HK-2 (cell line): ENCODE measurements around the gene HMGXB4.
A peak's percentile ranks its signal among the peaks of the same experiment; 100 is the strongest.

Experiments used
- DNase-seq: peaks from one replicate; pipeline ENCODE4 v3.0.0-alpha.2; 2018; ENCODE audit not compliant: unreplicated experiment

The HMGXB4 gene

DNA sequence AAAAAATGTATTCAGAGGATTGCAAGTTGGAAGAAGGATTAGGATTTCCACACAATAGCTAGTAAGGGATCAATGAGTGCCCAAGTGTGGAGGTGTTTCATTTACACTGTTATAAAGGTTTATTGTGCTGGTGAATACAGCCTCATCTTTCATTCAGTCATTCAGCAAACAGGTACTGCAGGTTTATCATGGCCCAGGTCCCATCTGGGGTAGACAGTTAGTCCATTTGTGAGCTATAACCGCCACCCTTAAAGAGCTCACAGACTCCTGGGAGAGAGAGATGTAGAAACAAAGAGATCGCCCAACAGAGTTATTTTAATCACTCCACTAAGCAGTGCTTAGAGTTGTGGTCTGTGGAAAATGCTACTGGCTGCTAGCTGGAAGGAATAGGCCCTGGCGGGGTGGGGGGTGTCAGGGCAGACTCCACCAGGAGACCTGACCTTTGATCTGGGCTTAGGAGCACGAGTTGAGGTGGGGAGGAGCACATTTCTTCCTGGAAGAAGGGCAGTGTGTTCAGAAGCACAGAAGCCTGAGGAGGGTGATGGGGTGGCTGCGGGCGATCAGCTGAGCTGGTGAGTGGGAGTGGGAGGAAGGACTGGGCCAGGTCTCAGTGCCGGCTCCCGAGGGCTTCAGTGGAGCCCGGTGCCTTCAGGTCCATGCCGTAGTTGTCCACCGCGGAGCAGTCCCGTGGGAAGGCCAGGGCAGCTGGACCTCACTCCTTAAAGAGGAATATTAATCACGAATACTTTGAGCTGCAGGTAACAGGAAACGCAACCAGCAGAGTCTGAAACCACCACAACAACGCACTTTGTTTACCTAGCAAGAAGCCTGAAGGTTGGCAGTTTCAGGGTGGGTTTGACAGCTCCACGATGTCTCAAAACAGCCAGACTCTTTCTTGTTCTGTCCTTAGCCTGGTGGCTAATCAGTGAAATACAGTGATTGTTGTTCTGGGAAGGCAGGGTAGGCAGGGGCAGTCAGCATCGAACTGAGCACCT is 53.6 kb downstream of the HMGXB4 start:
- no peak for DNase-seq

DNA sequence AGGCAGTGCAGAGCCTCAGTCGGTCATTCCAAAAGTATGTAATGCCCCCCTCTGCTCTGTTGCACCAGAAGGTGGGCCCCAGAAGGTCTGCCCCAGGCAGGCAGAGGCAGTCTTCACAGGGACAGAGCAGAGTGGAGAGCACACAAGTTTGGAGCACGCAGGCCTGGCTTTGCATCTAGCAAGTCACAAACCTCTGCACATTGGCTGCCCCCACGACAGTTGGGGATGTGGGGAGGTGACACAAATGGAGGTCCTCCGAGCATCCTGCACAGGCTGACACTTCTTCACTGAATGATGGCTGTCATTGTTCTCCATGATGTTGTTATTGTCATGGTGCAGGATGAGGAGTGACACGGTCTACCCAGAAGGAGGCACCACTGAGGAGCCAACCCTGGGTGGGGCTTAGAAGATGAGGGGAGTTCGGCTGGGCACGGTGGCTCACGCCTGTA is 54.3 kb downstream of the HMGXB4 start:
- DNase-seq, result no peak

DNA sequence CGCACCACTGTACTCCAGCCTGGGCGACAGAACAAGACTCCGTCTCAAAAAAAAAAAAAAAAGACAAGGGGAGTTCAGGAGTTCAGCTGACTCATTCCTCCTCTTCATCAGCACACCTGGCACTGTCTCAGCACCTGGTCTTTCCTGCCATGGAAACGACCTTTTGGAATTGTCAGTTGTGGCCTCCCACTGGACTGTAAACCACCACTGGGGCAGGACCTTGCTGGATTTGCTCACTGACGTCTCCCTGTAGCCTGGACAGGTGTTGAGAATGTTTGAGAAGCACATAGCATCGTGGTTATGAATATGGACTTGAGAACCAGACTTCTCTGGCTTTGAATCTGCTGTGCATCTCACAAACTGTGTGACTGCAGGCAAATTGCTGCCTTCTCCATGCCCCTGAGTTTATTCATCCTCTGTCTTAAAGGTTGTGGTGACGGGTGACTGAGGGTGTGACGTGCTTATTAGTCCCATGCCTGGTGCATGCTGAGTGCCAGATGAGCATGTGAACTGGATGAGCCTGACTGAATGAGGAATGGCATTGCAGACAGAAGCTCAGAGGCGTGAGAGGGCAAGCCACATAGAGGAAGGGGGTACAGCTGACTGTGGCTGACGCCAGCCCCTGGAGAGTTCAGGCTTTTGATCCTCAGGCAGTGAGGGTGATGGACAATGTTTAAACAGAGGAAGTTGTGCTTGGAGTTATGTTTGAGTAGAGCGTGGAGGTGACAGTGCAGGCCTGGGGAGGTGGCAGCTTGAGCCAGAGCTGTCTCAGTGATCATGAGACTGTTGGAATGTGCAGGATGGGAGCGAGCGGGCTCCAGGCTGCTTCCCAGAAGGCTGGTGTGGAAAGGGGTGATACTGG is 55.1 kb downstream of the HMGXB4 start:
- peak; percentile 25 for DNase-seq

DNA sequence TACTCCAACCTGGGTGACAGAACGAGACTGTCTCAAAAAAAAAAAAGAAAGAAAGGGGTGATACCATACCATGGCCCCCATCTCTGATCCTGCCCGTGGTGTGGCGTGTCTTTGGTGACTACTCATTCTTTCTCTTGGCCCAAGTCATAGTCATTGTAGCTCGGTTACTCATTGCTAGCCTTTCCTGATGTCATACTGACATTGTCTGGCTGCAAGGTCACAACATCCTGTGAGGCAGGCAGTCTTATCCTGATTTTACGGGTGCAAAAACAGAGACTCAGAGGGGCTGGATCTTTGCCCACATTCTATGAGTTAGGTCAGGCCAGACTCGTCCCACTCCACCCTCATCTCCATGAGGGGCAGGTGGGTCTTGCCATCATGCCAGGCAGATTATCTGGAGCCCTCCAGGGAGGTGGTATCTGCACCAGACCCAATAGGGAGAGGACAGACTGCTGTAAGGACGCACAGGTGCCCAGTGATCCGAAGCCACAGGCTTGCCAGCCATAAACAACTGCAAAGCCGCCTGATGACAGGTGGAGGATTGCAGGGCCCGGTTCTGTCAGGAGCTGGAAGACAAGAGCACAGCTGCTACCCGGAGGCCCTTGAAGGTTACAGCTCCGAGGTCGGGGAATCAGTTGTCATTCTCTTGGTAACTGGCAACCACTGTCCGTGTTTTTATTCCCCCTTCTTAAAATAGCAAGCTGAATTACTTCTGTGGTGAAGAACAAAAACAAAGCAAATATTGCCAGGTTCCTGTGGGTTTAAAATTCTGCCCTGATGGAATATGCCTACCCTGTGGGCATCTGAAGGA is 56.2 kb downstream of the HMGXB4 start:
- DNase-seq, result peak; percentile 43

DNA sequence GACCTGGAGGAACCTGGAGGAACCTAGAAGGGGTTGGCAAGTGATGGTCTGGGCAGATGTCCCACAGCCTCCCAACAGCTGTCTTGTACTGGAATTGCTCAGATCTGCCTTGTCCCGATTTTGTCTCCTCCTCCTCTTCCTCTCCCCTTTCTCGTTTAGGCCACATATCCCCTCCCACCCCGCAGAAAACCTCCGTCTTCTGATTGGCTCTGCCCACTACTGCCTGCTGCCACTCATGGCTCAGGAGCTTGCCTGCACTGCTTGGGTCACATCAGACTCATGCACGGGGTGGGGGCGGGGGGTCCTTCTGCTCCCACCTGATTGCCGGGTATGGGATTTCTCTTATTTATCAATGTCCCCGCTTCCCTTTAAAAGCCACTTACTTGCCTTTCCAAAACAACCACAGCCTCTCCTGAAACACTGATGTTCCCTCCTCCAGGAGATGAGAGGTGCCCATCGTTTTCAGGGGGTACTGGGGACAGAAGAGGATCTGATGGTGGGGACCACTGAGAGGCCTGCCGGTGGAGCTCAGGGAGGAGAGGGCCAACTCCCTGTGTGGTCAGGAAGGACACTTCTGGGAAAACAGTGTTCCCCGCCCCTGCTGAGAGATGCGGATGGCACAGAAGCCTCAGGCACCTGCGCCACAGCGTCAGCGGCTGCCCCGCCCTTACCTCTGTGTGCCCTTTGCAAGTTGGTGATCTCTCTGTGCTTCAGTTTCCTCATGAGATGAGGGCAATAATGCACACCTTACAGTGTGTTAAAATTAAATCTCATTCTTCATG is 57.1 kb downstream of the HMGXB4 start:
- no peak for DNase-seq

DNA sequence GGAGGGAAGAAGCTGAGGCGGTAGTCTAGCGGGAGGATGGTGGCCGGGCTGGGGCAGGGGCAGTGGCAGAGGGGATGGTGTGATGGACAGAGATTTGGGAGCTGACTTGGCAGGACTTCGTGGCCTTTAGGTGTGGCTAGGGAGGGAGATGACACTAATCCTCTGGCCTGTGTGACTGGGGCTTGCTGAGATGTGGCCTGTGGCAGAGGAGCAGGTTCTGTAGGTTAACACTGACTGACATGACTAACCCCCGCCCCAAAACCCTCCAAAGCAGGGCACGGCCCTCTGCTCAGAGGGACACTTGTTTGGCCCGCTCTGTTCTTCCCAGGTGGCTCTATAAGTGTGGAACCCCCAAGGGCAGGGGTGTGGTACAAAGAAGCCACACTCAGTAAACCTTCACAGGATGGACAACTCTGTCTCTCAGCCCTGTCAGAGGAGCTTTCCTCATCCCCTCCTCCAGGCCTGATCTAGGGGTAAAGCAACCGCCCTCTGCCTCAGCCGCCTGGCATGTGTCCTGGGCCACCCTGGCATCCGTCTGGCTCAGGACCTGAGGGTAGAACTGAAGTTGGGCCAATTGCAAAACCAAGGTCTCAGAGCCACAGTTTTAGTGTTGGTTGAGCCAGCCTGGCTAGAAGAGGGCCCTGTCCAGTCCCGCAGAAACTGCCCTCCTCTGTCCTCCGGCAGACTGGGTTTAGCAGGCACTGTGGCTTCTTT is 58.0 kb downstream of the HMGXB4 start:
- no peak for DNase-seq

DNA sequence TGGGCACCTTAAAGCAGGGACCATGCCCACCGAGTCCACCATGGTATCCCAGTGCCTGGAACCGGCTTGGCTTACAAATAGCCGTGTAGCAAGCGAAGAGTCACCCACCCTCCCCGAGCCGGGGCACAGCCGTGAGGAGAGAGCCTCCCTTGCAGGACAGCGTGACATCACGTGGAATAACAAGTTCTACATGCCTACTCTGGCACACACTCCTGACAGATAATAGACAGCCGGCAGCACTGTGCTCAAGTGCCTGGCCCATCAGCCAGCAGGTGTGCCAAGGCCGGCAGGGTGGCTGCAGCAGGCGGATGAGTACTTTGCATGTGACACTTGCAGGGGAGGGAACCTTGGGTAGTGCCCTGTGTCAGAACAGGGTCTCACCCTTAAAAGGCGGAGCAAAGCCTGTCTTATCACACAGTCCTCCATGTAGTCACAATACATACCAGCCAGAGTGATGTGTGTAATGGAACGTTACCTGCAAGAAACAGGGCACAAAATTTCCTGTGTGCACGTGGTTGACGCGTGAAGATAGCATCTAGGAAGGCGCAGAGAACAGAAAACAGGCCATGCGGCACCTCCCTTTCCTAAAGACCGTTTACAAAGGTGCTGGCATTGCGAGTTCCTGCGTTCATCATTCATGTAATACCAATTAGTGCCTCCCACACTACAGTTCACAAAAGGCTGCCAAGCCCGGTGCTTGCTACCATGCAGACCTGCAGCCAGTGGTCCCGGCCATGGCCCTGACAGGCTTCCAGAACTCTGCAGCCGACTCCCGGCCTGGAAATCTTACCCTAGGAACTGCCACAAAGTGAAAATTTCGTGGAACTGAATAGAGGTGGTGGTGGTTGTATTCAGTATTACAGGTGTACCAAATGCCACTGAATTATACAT is 58.8 kb downstream of the HMGXB4 start:
- DNase-seq, result no peak

DNA sequence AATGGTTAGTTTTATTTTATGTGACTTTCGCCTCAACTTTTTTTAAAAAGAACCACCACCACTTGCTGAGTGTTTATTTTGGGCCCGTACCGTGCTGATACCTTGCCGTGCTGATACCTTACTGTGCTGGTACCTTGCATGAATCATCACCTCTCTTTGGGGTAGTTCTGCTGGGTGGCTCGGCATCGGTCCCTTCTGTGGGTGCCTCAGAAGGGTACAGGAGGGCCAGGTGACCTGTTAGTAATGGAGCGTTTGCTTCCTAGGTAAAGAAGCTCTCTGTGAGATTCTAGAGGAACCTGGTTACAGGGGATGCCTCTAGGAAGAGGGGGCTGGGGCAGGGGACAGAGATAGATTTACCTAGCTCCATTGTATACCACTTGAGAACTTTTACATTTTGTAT is 59.5 kb downstream of the HMGXB4 start:
- no peak for DNase-seq

DNA sequence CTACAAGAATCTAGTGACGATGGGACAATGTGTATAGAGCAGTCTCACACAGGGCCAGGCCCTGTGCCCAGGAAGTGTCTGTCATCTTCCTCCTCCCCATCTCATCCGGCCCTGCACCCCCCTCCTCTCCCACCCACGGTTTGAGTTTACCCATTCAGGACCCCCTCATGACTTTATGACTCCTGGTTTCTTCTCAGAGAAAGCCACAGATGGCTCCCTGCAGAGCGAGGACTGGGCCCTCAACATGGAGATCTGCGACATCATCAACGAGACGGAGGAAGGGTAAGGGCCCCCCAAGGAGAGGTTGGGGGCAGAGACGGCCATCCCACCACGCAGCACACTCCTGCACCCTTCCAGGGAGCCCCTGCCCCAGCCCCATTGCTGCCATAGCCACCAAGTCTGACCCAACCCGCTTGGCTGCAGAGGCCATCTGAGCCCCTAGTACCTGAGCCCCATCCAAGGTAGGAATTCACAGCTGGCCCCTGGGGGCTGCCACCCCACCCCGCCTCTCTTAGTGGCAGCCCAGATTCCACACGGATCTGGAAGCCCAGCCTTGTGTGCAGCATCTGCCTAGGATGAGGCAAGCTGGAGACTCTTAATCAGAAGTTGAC is 60.5 kb downstream of the HMGXB4 start:
- no peak for DNase-seq

DNA sequence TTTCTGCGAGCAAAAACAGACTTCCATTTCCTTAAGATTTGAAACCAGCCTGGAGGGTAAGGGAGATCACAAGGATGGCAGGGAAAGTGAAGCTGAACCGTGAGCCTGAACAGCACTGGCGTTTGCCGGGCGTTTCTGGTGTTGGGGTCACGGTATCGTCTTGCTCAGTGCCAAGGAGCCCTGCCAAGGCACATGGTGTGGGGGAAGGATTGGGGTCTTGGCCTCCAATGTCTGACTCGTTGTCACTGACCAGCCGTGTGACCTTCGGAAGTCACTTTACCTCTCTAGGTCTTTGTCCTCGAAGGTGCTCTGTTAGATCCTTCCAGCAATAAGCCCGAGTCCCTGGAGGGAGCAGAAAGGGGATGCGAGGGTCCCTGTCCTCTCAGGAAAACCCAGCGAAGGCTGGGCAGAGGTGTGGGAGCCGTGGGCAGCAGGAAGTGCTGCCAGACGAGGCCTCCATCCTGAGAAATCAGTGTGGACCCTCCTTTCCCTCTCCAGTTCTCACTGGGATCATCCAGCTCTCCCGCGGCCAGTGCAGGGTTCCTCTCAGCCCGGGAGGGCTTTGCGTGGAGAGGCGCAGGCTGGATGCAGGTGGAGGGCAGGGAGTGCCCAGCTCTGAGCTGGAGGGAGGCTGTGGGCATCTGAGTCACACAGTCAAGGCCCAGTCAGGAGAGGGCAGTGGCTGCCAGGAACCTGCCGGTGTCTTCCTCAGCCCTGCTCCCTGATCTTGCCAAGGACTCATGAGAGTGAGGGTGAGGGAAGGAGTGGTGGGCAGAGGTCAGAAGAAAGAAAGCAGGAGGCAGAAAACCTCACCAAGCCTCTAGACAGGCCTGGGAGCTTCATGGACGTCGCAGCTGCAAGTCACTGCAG is 61.3 kb downstream of the HMGXB4 start:
- no peak for DNase-seq

DNA sequence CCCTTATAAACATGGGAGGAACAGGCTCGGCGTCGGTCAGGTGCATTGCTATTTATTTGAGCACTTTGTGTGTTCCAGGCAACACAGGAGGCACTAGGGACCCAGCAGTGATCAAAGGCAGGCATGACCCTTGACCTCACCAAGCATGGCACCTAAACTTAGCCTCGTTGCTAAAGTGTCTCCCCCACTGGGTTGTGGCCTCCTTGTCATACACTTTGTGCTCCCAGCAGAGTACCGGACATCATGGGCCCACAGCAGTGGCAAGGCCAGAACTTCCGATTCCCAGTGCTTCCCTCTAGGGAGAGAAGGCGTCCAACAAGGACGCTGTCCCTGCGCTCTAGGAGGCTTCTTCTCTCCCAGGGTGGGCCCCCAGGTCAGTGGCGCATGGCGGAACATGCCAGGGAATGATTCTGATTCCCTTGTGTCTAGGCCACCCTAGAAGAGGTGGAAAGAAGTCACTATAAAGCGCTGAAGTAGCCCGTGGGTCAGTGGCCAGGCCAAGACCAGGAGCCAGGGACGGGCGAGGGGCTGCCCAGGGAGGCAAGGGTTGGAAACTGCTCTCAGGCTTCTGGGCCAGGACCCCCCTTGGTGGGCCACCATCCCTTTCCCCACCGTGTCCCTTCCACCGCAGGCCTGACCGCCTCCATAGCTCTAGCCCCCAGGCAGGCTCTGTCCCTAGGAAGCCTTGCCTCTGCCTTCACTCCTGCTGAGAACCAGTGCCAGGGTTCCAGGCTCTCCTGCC is 62.1 kb downstream of the HMGXB4 start:
- DNase-seq, result no peak

DNA sequence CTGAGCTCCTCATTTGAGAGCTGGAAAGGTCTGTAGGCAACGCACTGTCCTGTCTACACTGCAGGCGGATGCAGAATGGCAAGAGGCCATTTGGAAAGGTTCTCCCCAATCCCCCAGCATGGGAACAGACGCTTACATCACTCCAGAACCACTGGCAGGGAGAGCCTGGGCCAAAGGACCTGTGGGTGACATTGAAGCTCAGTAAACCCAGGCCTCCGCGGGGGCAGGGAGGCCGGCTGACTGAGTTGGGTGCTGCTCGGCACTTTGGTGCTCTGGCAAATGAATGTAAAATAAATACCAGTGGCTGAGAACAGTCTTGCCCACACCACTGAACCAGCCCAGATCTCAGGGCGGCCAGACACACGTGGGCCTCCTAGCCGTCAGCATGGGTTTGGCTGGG is 64.8 kb downstream of the HMGXB4 start:
- no peak for DNase-seq

DNA sequence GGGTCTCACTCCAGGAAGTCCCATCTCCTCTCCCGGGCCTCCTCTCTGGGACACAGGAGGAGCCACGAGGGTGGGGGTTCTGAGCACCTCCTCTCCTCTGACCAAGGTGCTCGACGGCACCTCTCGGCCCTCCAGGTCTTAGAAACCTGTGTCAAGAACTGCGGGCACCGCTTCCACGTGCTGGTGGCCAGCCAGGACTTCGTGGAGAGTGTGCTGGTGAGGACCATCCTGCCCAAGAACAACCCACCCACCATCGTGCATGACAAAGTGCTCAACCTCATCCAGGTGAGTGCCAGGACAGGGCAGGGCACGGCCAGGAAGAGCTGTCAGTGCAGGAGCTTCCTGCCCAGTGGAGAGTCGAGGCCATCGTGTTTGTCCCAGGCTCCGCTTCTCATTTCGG is 65.6 kb downstream of the HMGXB4 start:
- no peak for DNase-seq

DNA sequence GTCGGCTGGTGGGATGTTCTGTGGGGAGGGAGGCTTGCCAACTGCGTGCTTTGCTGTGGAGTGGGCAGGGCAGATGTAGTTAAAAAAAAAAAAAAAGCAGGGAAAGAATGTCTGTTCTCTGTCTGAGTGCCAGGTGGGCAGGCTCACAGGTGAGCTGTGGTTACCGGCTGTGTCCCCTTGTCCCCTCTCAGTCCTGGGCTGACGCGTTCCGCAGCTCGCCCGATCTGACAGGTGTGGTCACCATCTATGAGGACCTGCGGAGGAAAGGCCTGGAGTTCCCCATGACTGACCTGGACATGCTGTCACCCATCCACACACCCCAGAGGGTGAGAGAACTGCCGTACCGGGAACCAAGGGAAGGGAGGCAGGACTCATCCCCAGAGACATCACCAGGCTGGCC is 66.0 kb downstream of the HMGXB4 start:
- no peak for DNase-seq

DNA sequence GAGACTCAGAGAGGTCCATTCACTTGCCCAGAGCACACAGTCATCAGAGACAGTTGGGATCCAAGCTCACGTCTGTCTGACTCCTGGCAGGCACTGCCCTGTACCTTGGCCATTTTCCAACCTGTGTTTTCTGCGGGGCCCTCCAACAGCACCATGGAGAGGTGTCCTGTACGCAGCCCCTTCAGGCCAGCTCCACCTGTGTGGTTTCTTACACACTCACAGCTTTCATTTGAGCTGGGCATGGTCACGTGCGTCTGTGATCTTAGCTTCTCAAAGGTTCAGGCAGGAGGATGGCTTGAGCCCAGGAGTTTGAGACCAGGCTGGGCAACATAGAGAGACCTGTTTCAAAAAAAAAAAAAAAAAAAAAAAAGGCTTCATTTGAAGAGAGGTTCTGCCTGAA is 66.8 kb downstream of the HMGXB4 start:
- no peak for DNase-seq

DNA sequence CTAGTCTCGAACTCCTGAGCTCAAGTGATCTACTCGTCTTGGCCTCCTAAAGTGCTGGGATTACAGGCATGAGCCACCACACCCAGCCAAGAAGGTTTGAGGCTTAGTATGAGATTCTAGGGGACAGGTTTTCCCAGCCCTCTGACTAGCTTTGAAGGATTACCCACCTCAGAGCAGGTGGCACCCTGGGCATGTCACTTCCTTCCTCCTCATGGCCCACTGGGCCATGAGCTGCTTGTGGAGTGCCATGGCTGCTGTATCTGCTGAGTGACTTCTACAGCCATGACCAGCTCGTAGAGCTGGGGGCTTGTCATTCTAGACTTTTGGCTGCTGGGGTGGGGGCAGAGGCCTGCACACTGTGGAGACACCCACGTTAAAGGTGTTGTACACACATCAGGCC is 67.5 kb downstream of the HMGXB4 start:
- DNase-seq, result no peak

DNA sequence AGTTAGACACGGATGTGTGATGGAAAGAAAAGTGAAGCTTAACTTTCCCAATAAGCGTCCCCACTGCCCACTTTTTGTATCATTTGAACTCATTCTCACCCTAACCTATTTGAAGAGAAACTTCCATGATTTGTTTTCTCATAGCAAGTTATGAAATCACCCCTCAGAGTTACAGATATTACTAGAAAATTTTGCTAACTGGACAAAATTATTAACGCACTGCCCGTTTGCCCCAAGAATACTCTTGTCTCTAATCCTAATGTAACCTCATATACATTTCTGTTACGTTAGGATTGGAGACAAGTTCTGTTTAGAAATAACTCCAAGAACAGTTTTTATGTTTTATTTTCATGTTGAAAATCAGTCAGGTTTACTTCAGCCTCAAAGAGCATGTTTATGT is 67.9 kb downstream of the HMGXB4 start:
- no peak for DNase-seq
